Mucosa of descending colon (tissue), 3 donors: ENCODE results near the gene KCTD17. TPM values are rescaled to one million over a fixed set of nuclear protein-coding genes. Genes with fewer than 3 reads are reported as not detected.

ENCODE experiments used
- ATAC-seq: fragments of 200-7000 bp; cut with Tn5 transposase; one replicate; pipeline ENCODE4 v1.9.1; 2020; ENCODE audit warnings: mild to moderate bottlenecking, moderate library complexity
- DNase-seq, 3 donors: peaks; one replicate each; pipeline ENCODE4 v3.0.0-alpha.2; 2020
- H3K36me3 ChIP-seq: fragments of 200-600 bp; one replicate; pipeline ENCODE4 v1.8.0; 2021; ENCODE audit warnings: low read depth, mild to moderate bottlenecking
- H3K4me1 ChIP-seq: fragments of 200-600 bp; one replicate; pipeline ENCODE4 v1.8.0; 2021; ENCODE audit warnings: low read depth, mild to moderate bottlenecking
- H3K4me3 ChIP-seq: fragments of 200-600 bp; one replicate; pipeline ENCODE4 v1.8.0; 2021; ENCODE audit warnings: mild to moderate bottlenecking
- H3K9me3 ChIP-seq: fragments of 200-600 bp; one replicate; pipeline ENCODE4 v1.8.0; 2021; ENCODE audit warnings: mild to moderate bottlenecking
- intact Hi-C, 2 donors: fragments of 100-400 bp; cut with DNase I in 1 of 2; cut with micrococcal nuclease in 1 of 2; formaldehyde crosslinking; loops; one replicate each; pipeline versions ENCODE4 v1.11.0 to v1.11.1; 2022; cut with DNase I, micrococcal nuclease
- total RNA-seq, 3 donors: library from RNA; stranded (reverse); fragmentation: NEBNext Ultra II Directional in 2 of 3; extraction: Animal tissue kit (Norgen Biotek cat#: 25700) in 2 of 3; gene quantifications; one replicate each; pipeline versions ENCODE4 v1.2.1 to v1.2.4, GENCODE V29; 2021 to 2023
- TF ChIP-seq, protein P1 (sequence below): fragments of 200-600 bp; IDR thresholded peaks from one replicate; pipeline ENCODE4 v1.8.0; 2022; ENCODE audit warnings: antibody characterized with exemption, mild to moderate bottlenecking
- donor health status: DM: no; HTN: no; CAD: no; lungs with moderate emphysema.
- donor health status: DM: no; HTN: no; CAD: no.
- donor health status: DM: no; HTN: yes; CAD: no.

Gene KCTD17
- total RNA-seq, 3 donors from 2014 or later: 24.9 to 40.1 (median 31.3) TPM

DNA sequence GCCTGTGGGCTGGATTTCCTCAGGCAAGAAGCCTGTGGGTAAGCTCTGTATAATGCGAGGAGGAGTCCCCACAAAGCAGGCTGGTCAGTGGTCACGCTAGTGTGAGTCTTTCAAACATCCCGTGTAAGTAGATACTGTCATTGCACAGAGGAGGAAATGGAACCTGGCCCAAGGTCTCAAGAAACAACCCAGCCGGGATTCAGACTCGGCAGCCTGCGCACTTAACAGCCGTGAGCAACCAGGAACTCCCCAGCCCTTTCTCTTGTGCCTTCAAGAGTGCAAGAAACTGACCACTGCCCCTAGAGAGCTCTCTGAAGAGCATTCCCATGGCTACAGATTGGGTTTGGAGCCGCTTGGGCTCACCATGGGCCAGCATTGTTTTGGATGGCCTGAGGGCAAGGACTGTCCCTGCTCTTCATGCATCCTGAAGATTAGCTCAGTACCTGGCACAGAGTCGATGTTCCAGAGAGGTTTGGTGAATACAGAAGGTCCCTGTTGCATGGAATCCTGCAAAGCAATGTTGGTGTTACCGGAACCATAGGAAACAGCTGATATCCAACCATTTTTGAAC is 26.0 kb upstream of the KCTD17 start:
- no peak overlapping the region for H3K4me3 ChIP-seq
- peak; percentile 20 for ATAC-seq
- H3K4me1 ChIP-seq: peaks cover 26% of the 10 kb centered on the region

DNA sequence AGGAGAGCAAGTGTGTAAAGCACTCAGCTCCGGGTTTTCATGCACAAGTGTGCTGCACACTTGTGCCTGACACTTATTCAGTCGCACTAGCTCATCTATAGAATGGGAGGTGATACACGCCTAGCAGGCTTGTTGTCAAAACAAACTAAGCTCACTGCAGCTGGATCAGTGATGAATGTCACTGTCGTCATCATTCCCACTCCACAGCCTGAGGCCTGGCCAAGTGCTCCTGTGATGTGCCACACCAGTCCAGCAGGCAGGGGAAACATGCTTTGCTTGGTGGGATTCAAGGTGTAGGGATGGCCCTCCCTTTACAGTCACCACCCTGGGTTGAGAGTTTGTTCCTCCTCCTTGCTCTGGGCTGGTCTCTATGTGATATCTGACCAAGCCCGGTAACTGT is 25.2 kb upstream of the KCTD17 start:
- Histone ChIP-seq H3K36me3 (no peaks in the 10 kb centered on the region), H3K4me1 (peaks cover 19% of the 10 kb centered on the region), H3K4me3 (no peak overlapping the region), H3K9me3 (no peaks in the 10 kb centered on the region)
- intact Hi-C loops: no loop called here
- DNase-seq (peak in 1 of 3 donors; percentile 25), ATAC-seq (no peak)
- TF ChIP-seq, protein P1, sequence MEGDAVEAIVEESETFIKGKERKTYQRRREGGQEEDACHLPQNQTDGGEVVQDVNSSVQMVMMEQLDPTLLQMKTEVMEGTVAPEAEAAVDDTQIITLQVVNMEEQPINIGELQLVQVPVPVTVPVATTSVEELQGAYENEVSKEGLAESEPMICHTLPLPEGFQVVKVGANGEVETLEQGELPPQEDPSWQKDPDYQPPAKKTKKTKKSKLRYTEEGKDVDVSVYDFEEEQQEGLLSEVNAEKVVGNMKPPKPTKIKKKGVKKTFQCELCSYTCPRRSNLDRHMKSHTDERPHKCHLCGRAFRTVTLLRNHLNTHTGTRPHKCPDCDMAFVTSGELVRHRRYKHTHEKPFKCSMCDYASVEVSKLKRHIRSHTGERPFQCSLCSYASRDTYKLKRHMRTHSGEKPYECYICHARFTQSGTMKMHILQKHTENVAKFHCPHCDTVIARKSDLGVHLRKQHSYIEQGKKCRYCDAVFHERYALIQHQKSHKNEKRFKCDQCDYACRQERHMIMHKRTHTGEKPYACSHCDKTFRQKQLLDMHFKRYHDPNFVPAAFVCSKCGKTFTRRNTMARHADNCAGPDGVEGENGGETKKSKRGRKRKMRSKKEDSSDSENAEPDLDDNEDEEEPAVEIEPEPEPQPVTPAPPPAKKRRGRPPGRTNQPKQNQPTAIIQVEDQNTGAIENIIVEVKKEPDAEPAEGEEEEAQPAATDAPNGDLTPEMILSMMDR: no peak

More for the DNA sequence above, 26.0 kb upstream of the KCTD17 start:
- intact Hi-C loops: no loop called here
- H3K36me3 ChIP-seq: no peaks in the 10 kb centered on the region
- TF ChIP-seq, protein P1: no peak
- no peaks in the 10 kb centered on the region for H3K9me3 ChIP-seq
- DNase-seq: peak in 1 of 3 donors; percentile 50

DNA sequence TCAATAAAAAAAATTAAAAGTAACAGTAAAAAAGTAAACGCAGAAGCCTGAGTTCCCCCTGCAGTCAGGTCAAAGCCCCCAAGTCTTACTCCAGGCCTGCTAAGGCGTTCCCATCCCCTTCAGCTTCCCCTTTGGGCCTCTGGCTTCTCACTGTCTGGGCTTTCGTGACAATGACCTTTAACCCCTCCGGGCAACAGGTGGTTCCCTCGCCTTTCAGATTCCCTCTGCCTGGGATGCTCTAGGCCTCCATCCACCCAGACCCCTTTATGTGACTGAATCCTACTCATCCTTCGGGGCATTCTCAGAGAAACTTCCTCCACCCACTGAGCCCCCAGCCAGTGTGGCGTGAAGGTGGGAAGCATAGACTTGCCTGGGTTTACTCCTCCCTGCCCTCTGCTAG is 24.0 kb upstream of the KCTD17 start:
- Histone ChIP-seq H3K9me3 (no peaks in the 10 kb centered on the region), H3K36me3 (no peaks in the 10 kb centered on the region), H3K4me3 (no peak overlapping the region), H3K4me1 (peaks cover 16% of the 10 kb centered on the region)
- ATAC-seq: no peak
- DNase-seq: no peak
- TF ChIP-seq, protein P1: no peak
- intact Hi-C loops: no loop called here

DNA sequence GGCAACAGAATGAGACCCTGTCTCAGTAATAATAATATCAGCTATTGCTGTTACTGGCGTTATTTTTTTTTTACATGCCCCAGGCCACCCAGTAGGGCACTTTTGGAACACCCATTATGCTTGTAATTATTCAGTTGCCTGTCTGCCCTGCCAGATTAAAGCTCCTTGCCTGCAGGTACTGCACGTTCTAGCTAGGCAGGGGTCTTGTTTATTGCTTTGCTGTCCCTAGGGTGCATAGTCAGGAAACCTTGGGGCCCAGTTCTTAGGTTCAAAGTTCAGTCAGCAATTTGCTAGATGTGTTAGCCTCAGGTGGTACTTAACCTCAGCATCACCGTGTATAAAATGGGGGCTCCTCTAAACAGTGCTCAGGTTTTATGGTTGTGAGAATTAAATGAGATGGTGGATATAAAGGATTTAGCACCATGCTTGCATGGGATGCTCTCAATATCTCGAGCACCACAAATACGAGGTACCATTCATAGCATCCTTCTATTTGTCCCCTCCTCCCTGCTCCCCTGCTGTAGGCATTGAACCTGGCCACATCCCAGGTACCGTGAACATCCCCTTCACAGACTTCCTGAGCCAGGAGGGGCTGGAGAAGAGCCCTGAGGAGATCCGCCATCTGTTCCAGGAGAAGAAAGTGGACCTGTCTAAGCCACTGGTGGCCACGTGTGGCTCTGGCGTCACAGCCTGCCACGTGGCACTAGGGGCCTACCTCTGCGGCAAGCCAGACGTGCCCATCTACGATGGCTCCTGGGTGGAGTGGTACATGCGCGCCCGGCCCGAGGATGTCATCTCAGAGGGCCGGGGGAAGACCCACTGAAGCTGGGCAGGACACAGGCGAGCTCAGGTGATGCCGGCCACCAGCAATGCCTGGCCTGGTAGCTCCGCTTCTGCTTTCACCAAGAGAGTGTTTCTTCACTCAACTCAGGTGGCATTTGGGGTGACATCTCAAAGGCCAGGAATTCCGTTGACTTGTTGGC is 22.6 kb upstream of the KCTD17 start:
- Histone ChIP-seq H3K4me1 (peaks cover 20% of the 10 kb centered on the region), H3K36me3 (no peaks in the 10 kb centered on the region), H3K4me3 (no peak overlapping the region), H3K9me3 (no peaks in the 10 kb centered on the region)
- DNase-seq: peak in 1 of 3 donors; percentile 32
- TF ChIP-seq, protein P1: no peak
- intact Hi-C loops: no loop called here
- no peak for ATAC-seq

DNA sequence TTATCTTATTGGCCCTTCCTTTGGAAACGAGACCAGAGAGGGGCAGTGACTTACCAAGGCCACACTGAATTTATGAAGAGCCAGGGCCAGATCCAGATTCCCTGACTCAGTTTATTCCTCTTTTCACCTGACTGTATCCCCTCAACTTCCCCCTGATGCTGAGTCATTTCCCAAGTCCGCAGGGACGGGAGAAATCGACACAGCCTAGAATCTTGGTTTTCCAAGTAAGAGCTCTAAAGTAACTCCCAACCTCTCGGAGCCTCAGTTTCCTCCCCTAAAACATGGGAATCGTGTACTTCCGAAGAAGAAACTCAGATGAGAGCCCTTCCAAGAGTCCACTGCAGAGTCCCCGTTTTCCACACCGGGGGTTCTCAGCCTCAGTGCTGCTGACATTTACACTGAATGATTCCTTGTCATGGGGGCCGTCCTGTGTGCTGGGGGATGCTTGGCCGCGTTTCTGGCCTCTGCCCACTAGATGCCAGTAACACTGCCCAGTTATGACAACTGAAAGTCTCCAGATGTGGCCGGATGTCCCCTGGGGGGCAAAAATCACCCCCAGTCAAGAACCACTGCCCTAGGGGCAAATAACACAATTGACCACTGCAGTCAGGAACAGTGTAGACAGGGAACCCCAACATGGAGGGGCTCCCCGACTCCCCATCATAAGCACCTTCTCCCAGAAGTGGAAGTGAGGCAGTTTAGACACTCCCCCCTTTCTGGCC is 20.8 kb upstream of the KCTD17 start:
- TF ChIP-seq, protein P1: no peak
- Histone ChIP-seq H3K36me3 (no peaks in the 10 kb centered on the region), H3K4me3 (no peak overlapping the region), H3K9me3 (no peaks in the 10 kb centered on the region), H3K4me1 (peaks cover 21% of the 10 kb centered on the region)
- DNase-seq (no peak), ATAC-seq (no peak)
- intact Hi-C loops: no loop called here
